K562 (cell line): ENCODE data around the gene RNASE8. TPM values are rescaled to one million over a fixed set of nuclear protein-coding genes. Genes with fewer than 3 reads are reported as not detected.

Experiments used
- ATAC-seq: fragments of 200-7000 bp; cut with Tn5 transposase; 3 replicates; pipeline ENCODE4 v1.9.1; 2020; ENCODE audit warnings: moderate library complexity
- BruUV-seq: library from RNA; stranded (reverse); fragments of 400-500 nt; replicated peaks from 2 replicates; lab custom pipeline; 2021; lab: Mats Ljungman, UMichigan
- CTCF ChIA-PET: fragments of 300-600 bp; formaldehyde crosslinking; extraction: SDS; loops from one replicate; lab custom pipeline; 2021; ENCODE audit warnings: low intra/inter-chr PET ratio; lab: Yijun Ruan, JAX
- POLR2A ChIA-PET: fragments of 300-600, 350-650 bp; sonication (Branson Sonifier 250); formaldehyde crosslinking; extraction: SDS; loops from one replicate; lab custom pipeline; 2021; ENCODE audit warnings: antibody characterized with exemption, inconsistent platforms; lab: Yijun Ruan, JAX
- DNase-seq, 4 experiments: peaks; one replicate each; pipeline versions ENCODE4 v3.0.0 to v3.0.0-alpha.2; 2011 to 2018; ENCODE audit warnings: low spot score in 3 of 4, mixed read lengths in 3 of 4; ENCODE audit errors: extremely low read depth in 1 of 4
- FAIRE-seq: peaks from 2 replicates; lab custom pipeline; 2011; peaks lifted over from hg19 to GRCh38; lab: Jason Lieb, UNC
- H2AFZ ChIP-seq: 2 replicates; pipeline ENCODE4 v1.6.0; 2011; ENCODE audit warnings: low read depth, low read length, control low read depth, inconsistent platforms
- H3K27ac ChIP-seq: fragments of 200-600 bp; 3 replicates; pipeline ENCODE4 v1.8.0; 2011; ENCODE audit warnings: low read depth, mild to moderate bottlenecking, control low read depth, inconsistent platforms, low read length, moderate library complexity, mixed read lengths; ENCODE audit errors: extremely low read depth
- H3K27me3 ChIP-seq, 2 experiments: fragments of 300-600 bp in 1 of 2; 2 replicates in 1 of 2; 3 replicates in 1 of 2; pipeline versions ENCODE4 v1.6.0 to v1.8.0; 2011; ENCODE audit warnings: inconsistent platforms in 2 of 2, low read length in 2 of 2, mild to moderate bottlenecking in 1 of 2, mixed read lengths in 1 of 2, moderate library complexity in 1 of 2; ENCODE audit not compliant: control insufficient read depth in 2 of 2, insufficient read depth in 2 of 2
- H3K36me3 ChIP-seq: fragments of 300-600 bp; 3 replicates; pipeline ENCODE4 v1.8.0; 2011; ENCODE audit warnings: mild to moderate bottlenecking, low read length, inconsistent platforms; ENCODE audit not compliant: control insufficient read depth, insufficient read depth
- H3K4me1 ChIP-seq, 2 experiments: fragments of 200-600 bp in 1 of 2; replicated peaks in 1 of 2; 2 replicates in 1 of 2; 3 replicates in 1 of 2; pipeline versions ENCODE4 v1.5.1 to v1.8.0; 2011; ENCODE audit warnings: inconsistent platforms in 2 of 2, low read length in 2 of 2, mild to moderate bottlenecking in 1 of 2, mixed read lengths in 1 of 2, moderate library complexity in 1 of 2; ENCODE audit not compliant: control insufficient read depth in 2 of 2, insufficient read depth in 2 of 2
- H3K4me2 ChIP-seq: 2 replicates; pipeline ENCODE4 v1.6.1; 2011; ENCODE audit warnings: low read length, control low read depth, inconsistent platforms, mixed read lengths; ENCODE audit not compliant: insufficient read depth
- H3K4me3 ChIP-seq: fragments of 200-600 bp; sonication (generic), shearing (Covaris generic); 2 replicates; pipeline ENCODE4 v1.5.1; 2016; ENCODE audit warnings: control low read depth, inconsistent platforms
- H3K79me2 ChIP-seq: fragments of 200-600 bp; 3 replicates; pipeline ENCODE4 v1.8.0; 2011; ENCODE audit warnings: low read length, inconsistent platforms; ENCODE audit not compliant: control insufficient read depth, insufficient read depth
- H3K9ac ChIP-seq, 2 experiments: 2 replicates each; pipeline versions ENCODE4 v1.6.0 to v1.6.1; 2011; ENCODE audit warnings: low read depth in 2 of 2, low read length in 2 of 2, control low read depth in 1 of 2, inconsistent platforms in 1 of 2, mild to moderate bottlenecking in 1 of 2, mixed read lengths in 1 of 2; ENCODE audit not compliant: insufficient read depth in 1 of 2
- H3K9me1 ChIP-seq: one replicate; pipeline ENCODE4 v1.6.0; 2011; ENCODE audit warnings: inconsistent platforms, mild to moderate bottlenecking, low read length, moderate library complexity; ENCODE audit not compliant: control insufficient read depth, insufficient read depth
- H3K9me3 ChIP-seq: replicated peaks from 2 replicates; pipeline ENCODE4 v1.5.1; 2011; ENCODE audit warnings: low read depth, low read length, inconsistent platforms; ENCODE audit not compliant: control insufficient read depth, insufficient read depth
- H4K20me1 ChIP-seq: replicated peaks from 2 replicates; pipeline ENCODE4 v1.6.1; 2011; ENCODE audit warnings: low read length, inconsistent platforms, mixed read lengths; ENCODE audit not compliant: control insufficient read depth, insufficient read depth
- CBX3 ChIP-seq, 2 experiments: IDR thresholded peaks; 1 replicate in 1 of 2; 2 replicates in 1 of 2; pipeline ENCODE4 v1.6.1; 2012; ENCODE audit warnings: inconsistent platforms in 2 of 2, low read length in 2 of 2, borderline replicate concordance in 1 of 2, control low read depth in 1 of 2
- ELF2 ChIP-seq: fragments of 250-450 bp; sonication (Bioruptor Pico); IDR thresholded peaks from 2 replicates; pipeline ENCODE4 v1.5.0; 2021; ENCODE audit warnings: mild to moderate bottlenecking
- FOXJ3 ChIP-seq: sonication (generic); formaldehyde crosslinking; IDR thresholded peaks from 2 replicates; pipeline ENCODE4 v1.4.0; 2020; ENCODE audit warnings: mild to moderate bottlenecking, missing genetic modification reagents
- FOXK1 ChIP-seq: sonication (generic); formaldehyde crosslinking; IDR thresholded peaks from 2 replicates; pipeline ENCODE4 v1.8.0; 2022; ENCODE audit warnings: missing genetic modification reagents, mild to moderate bottlenecking, borderline replicate concordance
- GATA2 ChIP-seq: sonication (generic); formaldehyde crosslinking; IDR thresholded peaks from 2 replicates; pipeline ENCODE4 v1.4.0; 2020; ENCODE audit warnings: mild to moderate bottlenecking, missing genetic modification reagents
- GTF2E2 ChIP-seq: fragments of 200-800 bp; sonication (Bioruptor generic); IDR thresholded peaks from 2 replicates; pipeline ENCODE4 v1.6.1; 2016; ENCODE audit warnings: missing genetic modification characterization, missing compliant biosample characterization
- SMAD2 ChIP-seq: fragments of 150-350 bp; IDR thresholded peaks from 2 replicates; pipeline ENCODE4 v1.6.1; 2014; ENCODE audit warnings: low read depth, mild to moderate bottlenecking, low read length
- SMAD3 ChIP-seq: fragments of 450-650 bp; formaldehyde crosslinking; conservative IDR thresholded peaks from 2 replicates; pipeline ENCODE4 v1.4.0; 2020; ENCODE audit warnings: mild to moderate bottlenecking
- TRIM25 ChIP-seq: fragments of 450-650 bp; IDR thresholded peaks from 2 replicates; pipeline ENCODE4 v1.7.0; 2016; ENCODE audit warnings: borderline replicate concordance
- XRCC3 ChIP-seq: fragments of 450-650 bp; IDR thresholded peaks from 2 replicates; pipeline ENCODE4 v1.6.1; 2017; ENCODE audit warnings: mild to moderate bottlenecking, moderate library complexity
- ZBTB17 ChIP-seq: fragments of 450-650 bp; formaldehyde crosslinking; IDR thresholded peaks from 2 replicates; pipeline ENCODE4 v1.4.0; 2020; ENCODE audit warnings: mild to moderate bottlenecking
- ZNF124 ChIP-seq: sonication (generic); formaldehyde crosslinking; IDR thresholded peaks from 2 replicates; pipeline ENCODE4 v1.8.1; 2022; ENCODE audit warnings: missing genetic modification reagents
- WGBS: fragments of 100-300 bp; shearing (Covaris generic); methylation state at CpG from one replicate; pipeline ENCODE4 v1.1.6; 2016; ENCODE audit warnings: low coverage, mixed read lengths; ENCODE audit not compliant: insufficient coverage; ENCODE audit errors: missing lambda C conversion rate; 5-methylcytosine and 5-hydroxymethylcytosine counted together
- in situ Hi-C: fragments of 300-500 bp; cut with MboI; formaldehyde crosslinking; loops from 4 replicates; pipeline ENCODE4 v1.15.0; 2018; ENCODE audit warnings: inconsistent platforms, mixed read lengths
- intact Hi-C: fragments of 100-400 bp; cut with micrococcal nuclease; formaldehyde crosslinking; loops from 2 replicates; pipeline ENCODE4 v1.14.2; 2022
- polyA plus RNA-seq, 8 experiments: library from polyadenylated mRNA; depleted of rRNA in 4 of 8; stranded (reverse) in 5 of 8; unstranded in 3 of 8; fragments of >200 nt; fragmentation: Nextera tagmentation in 2 of 8; fragmentation: Illumina TruSeq in 1 of 8; extraction: Ambion mirVana in 2 of 8; extraction: Trizol in 1 of 8; gene quantifications; 2 replicates each; pipeline versions ENCODE4 v1.2.1 to v1.2.3, GENCODE V29; 2011 to 2014; ENCODE audit warnings: inconsistent platforms in 1 of 8, missing spikeins in 1 of 8
- total RNA-seq, 7 experiments: library from RNA; depleted of rRNA in 6 of 7; stranded (reverse); fragments of >200 nt in 6 of 7; fragmentation: Illumina TruSeq in 2 of 7; extraction: Trizol in 2 of 7; gene quantifications; 2 replicates each; pipeline versions ENCODE4 v1.2.1 to v1.2.3, GENCODE V29; 2011 to 2021; ENCODE audit warnings: low replicate concordance in 1 of 7
- TF ChIP-seq, protein P1 (sequence below): fragments of 450-650 bp; IDR thresholded peaks from 2 replicates; pipeline ENCODE4 v1.6.1; 2016; ENCODE audit warnings: low read depth

Gene RNASE8
- total and polyA plus RNA-seq, 9 of the 15 experiments (the other 6 are each of a cell fraction or from before 2014, with no cell fraction given) = not detected

DNA sequence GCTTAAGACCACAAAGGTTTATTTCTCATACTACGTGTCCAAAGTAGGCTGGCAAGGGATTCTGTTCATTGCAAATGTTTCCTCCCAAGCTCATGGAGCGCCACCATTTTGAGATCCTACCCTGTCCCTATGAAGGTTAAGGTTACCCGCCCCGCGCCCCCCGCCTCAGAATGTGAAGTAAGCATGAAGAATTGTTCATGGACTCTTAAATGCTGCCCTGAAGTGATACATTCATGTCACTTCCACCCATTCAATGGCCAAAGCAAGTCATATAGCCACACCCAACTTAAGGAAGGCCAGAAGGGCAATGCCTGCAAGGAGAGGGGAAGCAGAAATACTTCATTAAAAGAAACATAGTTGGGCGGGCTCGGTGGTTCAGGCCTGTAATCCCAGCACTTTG, 47.5 kb downstream of the RNASE8 start (continued):
- TF ChIP-seq GATA2 = no peak
- TF ChIP-seq ELF2 (CRISPR knock-in tag) = no peak
- TF ChIP-seq GTF2E2 = no peak

- in situ Hi-C loops = no loop called here
- peak overlapping the region in 1 of 2 experiments; percentile 29; a peak in 1 of 4 replicates for H3K9ac ChIP-seq
- peak overlapping the region; percentile 95 for H2AFZ ChIP-seq
- no peak for TF ChIP-seq XRCC3
- no peak for TF ChIP-seq FOXK1 (CRISPR knock-in tag)
- TF ChIP-seq SMAD2 = no peak
- no peak for TF ChIP-seq ZBTB17
- no peak for TF ChIP-seq SMAD3 (CRISPR knock-in tag)
- TF ChIP-seq CBX3 (IDR thresholded peaks at IDR 0.05; ENCODE audit: borderline replicate concordance in 1 of 2, low read length in 2 of 2) = no peak
- TF ChIP-seq TRIM25 = no peak
- TF ChIP-seq FOXJ3 = no peak
- no peak for TF ChIP-seq ZNF124
- TF ChIP-seq, protein P1, sequence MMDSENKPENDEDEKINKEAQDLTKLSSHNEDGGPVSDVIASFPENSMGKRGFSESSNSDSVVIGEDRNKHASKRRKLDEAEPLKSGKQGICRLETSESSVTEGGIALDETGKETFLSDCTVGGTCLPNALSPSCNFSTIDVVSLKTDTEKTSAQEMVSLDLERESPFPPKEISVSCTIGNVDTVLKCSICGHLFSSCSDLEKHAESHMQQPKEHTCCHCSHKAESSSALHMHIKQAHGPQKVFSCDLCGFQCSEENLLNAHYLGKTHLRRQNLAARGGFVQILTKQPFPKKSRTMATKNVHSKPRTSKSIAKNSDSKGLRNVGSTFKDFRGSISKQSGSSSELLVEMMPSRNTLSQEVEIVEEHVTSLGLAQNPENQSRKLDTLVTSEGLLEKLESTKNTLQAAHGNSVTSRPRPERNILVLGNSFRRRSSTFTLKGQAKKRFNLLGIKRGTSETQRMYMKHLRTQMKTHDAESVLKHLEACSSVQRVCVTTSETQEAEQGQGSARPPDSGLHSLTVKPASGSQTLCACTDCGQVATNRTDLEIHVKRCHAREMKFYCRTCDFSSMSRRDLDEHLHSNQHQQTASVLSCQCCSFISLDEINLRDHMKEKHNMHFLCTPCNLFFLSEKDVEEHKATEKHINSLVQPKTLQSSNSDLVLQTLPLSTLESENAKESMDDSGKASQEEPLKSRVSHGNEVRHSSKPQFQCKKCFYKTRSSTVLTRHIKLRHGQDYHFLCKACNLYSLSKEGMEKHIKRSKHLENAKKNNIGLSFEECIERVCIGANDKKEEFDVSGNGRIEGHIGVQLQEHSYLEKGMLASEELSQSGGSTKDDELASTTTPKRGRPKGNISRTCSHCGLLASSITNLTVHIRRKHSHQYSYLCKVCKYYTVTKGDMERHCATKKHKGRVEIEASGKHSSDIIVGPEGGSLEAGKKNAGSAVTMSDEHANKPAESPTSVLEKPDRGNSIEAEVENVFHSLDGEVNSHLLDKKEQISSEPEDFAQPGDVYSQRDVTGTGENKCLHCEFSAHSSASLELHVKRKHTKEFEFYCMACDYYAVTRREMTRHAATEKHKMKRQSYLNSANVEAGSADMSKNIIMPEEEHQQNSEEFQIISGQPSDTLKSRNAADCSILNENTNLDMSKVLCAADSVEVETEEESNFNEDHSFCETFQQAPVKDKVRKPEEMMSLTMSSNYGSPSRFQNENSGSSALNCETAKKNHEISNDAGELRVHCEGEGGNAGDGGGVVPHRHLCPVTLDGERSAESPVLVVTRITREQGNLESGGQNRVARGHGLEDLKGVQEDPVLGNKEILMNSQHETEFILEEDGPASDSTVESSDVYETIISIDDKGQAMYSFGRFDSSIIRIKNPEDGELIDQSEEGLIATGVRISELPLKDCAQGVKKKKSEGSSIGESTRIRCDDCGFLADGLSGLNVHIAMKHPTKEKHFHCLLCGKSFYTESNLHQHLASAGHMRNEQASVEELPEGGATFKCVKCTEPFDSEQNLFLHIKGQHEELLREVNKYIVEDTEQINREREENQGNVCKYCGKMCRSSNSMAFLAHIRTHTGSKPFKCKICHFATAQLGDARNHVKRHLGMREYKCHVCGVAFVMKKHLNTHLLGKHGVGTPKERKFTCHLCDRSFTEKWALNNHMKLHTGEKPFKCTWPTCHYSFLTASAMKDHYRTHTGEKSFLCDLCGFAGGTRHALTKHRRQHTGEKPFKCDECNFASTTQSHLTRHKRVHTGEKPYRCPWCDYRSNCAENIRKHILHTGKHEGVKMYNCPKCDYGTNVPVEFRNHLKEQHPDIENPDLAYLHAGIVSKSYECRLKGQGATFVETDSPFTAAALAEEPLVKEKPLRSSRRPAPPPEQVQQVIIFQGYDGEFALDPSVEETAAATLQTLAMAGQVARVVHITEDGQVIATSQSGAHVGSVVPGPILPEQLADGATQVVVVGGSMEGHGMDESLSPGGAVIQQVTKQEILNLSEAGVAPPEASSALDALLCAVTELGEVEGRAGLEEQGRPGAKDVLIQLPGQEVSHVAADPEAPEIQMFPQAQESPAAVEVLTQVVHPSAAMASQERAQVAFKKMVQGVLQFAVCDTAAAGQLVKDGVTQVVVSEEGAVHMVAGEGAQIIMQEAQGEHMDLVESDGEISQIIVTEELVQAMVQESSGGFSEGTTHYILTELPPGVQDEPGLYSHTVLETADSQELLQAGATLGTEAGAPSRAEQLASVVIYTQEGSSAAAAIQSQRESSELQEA = no peak
Observed at GRCh38 chr14:21106176-21106497, 48.5 kb downstream of the RNASE8 start.

More at GRCh38 chr14:21106176-21106497, 48.5 kb downstream of the RNASE8 start:
- DNase-seq (peak in 1 of 4 experiments; percentile 19), ATAC-seq (no peak), FAIRE-seq (no peak)
- Histone ChIP-seq H3K9me1 (no peaks in the 10 kb centered on the region), H3K9me3 (no peaks in the 10 kb centered on the region), H3K4me1 (peaks cover 44 to 55% of the 10 kb centered on the region in 2 experiments), H4K20me1 (no peaks in the 10 kb centered on the region), H3K4me3 (no peak overlapping the region), H3K27me3 (no peaks in the 10 kb centered on the region), H3K79me2 (0 out of 3 replicates have a peak, but pooled peaks cover 6% of the 10 kb centered on the region), H3K27ac (peak overlapping the region; percentile 72; the same call in 2 of the 3 replicates), H3K4me2 (peak overlapping the region; percentile 49; the same call in 1 of the 2 replicates), H3K36me3 (no peaks in the 10 kb centered on the region)
- CTCF ChIA-PET = interaction anchor here (1.4 to 5.3 kb wide), 3 partner anchors 13 to 247 kb away, joined by 4 to 54 read pairs (median 6); partner anchors contain the start of gene ARHGEF40
- POLR2A ChIA-PET = no interaction called here
- 47% methylated on average over 3 of the region's 4 CpGs for WGBS
- intact Hi-C loops = loop anchor here (2.0 kb wide), 1 partner anchor 29 kb away; no protein-coding TSS in a partner anchor
- no TSS peak for BruUV-seq
